Subcutaneous abdominal adipose tissue (tissue), 5 donors: ENCODE results near the gene XYLT1.
"Not testable (repeated sequence)": the region's sequence is repeated elsewhere in the genome, so short reads cannot be mapped to it uniquely, and the experiment has no call there.

Experiments
- H3K27ac ChIP-seq: one replicate; pipeline ENCODE4 v1.7.0; 2013; ENCODE audit warnings: low read depth, mild to moderate bottlenecking, inconsistent platforms, low read length, moderate library complexity
- H3K27me3 ChIP-seq, 5 donors: one replicate each; pipeline ENCODE4 v1.7.0; 2013; ENCODE audit warnings: low read length in 5 of 5, inconsistent platforms in 1 of 5; ENCODE audit not compliant: control insufficient read depth in 5 of 5, insufficient read depth in 4 of 5
- H3K36me3 ChIP-seq, 5 donors: one replicate each; pipeline ENCODE4 v1.7.0; 2013; ENCODE audit warnings: low read length in 5 of 5; ENCODE audit not compliant: control insufficient read depth in 5 of 5, insufficient read depth in 5 of 5
- H3K4me1 ChIP-seq, 5 donors: one replicate each; pipeline ENCODE4 v1.7.0; 2013; ENCODE audit warnings: low read length in 5 of 5, mild to moderate bottlenecking in 3 of 5, moderate library complexity in 1 of 5; ENCODE audit not compliant: control insufficient read depth in 5 of 5, insufficient read depth in 5 of 5
- H3K4me3 ChIP-seq, 5 donors: one replicate each; pipeline ENCODE4 v1.7.0; 2013; ENCODE audit warnings: low read length in 5 of 5, low read depth in 1 of 5
- H3K9ac ChIP-seq, 5 donors: one replicate each; pipeline ENCODE4 v1.7.0; 2013; ENCODE audit warnings: low read length in 5 of 5, mild to moderate bottlenecking in 4 of 5, moderate library complexity in 3 of 5
- H3K9me3 ChIP-seq, 5 donors: one replicate each; pipeline ENCODE4 v1.7.0; 2013; ENCODE audit warnings: low read length in 5 of 5; ENCODE audit not compliant: control insufficient read depth in 5 of 5
- donor health status: healthy.
- donor health status: healthy.
- donor health status: healthy.
- donor health status: healthy.
- donor health status: healthy.

XYLT1 gene

GRCh38 chr16:17417740-17418139 is 53.0 kb downstream of the XYLT1 start:
- Histone ChIP-seq H3K9me3 (no peaks in the 10 kb centered on the region), H3K27ac (no peak overlapping the region), H3K4me1 (peaks cover 2 to 24% (median 19%) of the 10 kb centered on the region in 5 donors), H3K4me3 (no peak overlapping the region), H3K36me3 (no peaks in the 10 kb centered on the region), H3K9ac (no peak overlapping the region), H3K27me3 (no peaks in the 10 kb centered on the region)

DNA sequence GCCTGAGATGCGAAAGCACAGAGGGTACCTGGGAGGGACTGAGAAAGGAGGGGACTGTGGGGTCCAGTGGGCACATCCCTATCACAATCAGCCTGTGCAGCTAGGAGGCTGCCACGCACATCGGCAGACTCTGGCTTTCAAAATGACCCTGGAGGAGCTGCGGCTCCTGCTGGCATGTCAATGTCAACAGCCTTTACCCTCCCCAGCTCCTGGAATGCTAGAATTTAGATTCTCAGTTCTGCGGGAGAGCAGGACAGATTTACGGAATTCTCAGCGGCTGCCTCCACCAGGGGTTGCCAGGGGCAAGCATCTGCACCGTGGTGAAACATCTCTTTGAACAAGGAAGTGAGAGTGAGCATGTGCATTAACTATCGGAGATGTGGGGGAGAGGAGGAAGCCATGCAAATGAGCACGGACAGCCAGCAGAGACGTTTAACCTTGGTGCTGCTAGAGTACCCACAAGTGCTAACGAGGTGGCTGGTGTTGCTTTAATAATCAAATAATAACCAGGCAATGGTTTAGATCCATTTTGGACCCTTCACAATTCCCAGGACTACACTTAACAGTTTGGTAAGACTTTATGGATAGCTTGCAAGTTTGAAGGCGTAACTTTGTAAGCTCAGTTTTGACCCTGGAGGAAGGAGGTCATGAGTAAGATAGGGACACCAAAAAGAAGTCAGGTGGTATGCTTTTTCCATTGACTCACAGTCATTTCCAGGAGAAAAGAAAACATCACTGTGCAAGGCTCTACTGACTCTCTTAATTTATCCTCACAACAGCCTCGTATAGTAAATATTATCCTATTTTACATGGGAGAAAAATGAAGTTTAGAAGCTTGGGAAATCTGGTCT is 54.1 kb downstream of the XYLT1 start:
- peak overlapping the region in 1 of 5 donors; percentile 2 for H3K9ac ChIP-seq
- no peaks in the 10 kb centered on the region for H3K9me3 ChIP-seq
- H3K4me3 ChIP-seq = peak overlapping the region in 1 of 5 donors; percentile 31
- no peaks in the 10 kb centered on the region for H3K36me3 ChIP-seq
- no peaks in the 10 kb centered on the region for H3K27me3 ChIP-seq
- no peak overlapping the region for H3K27ac ChIP-seq
- H3K4me1 ChIP-seq = peaks cover 2 to 27% (median 24%) of the 10 kb centered on the region in 5 donors

DNA sequence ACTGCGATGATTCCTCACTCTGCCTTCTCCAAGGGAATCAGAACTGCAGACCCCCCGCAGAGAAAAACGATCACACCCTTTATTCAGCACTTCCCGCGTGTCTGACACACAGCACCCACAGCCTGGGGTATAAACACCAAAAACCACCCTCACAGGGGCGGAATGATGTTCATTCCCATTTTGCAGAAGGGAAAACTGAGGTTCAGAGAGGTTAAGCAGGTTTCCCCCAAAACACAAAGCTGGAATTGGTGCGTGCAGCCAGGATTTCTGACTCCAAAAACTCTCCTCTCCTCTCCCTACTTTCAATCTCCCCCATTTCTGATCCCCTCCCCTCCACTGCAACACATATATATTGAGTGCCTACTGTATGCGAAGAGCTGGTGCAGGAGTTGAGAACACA is 55.8 kb downstream of the XYLT1 start:
- no peak overlapping the region for H3K27ac ChIP-seq
- H3K4me1 ChIP-seq = peaks cover 2 to 27% (median 24%) of the 10 kb centered on the region in 5 donors
- no peaks in the 10 kb centered on the region for H3K36me3 ChIP-seq
- no peak overlapping the region for H3K9ac ChIP-seq
- H3K9me3 ChIP-seq = no peaks in the 10 kb centered on the region
- H3K4me3 ChIP-seq = no peak overlapping the region
- H3K27me3 ChIP-seq = no peaks in the 10 kb centered on the region

DNA sequence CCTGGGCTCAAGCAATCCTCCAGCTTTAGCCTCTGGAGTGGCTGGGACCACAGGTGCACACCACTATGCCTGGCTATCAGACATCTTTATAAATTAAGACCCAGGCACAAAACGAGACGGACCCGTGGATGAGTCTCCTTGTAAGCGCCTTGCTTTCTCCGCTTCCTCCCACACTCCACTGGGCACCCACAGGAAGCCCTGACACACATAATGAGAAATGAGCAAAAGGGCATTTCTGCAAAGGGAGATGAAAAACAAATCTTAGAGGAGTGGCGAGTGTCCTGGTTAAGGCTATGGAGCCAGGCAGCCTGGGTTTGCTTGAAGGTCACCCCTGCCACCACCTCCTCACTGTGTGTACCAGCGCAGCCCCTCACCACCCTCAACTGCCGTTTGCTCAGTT is 56.3 kb downstream of the XYLT1 start:
- Histone ChIP-seq H3K4me1 (peaks cover 2 to 27% (median 24%) of the 10 kb centered on the region in 5 donors), H3K36me3 (no peaks in the 10 kb centered on the region), H3K27me3 (no peaks in the 10 kb centered on the region), H3K4me3 (no peak overlapping the region), H3K9me3 (no peaks in the 10 kb centered on the region), H3K9ac (no peak overlapping the region), H3K27ac (no peak overlapping the region)

GRCh38 chr16:17413508-17413907 is 57.3 kb downstream of the XYLT1 start:
- H3K36me3 ChIP-seq = no peaks in the 10 kb centered on the region
- no peak overlapping the region for H3K9ac ChIP-seq
- H3K9me3 ChIP-seq = no peaks in the 10 kb centered on the region
- no peak overlapping the region for H3K27ac ChIP-seq
- H3K4me1 ChIP-seq = peaks cover 2 to 27% (median 24%) of the 10 kb centered on the region in 5 donors
- no peak overlapping the region for H3K4me3 ChIP-seq
- no peaks in the 10 kb centered on the region for H3K27me3 ChIP-seq

- no peaks in the 10 kb centered on the region for H3K9me3 ChIP-seq
- no peaks in the 10 kb centered on the region for H3K27me3 ChIP-seq
- no peak overlapping the region for H3K4me3 ChIP-seq
- no peaks in the 10 kb centered on the region for H3K36me3 ChIP-seq
- H3K27ac ChIP-seq = no peak overlapping the region
- no peak overlapping the region for H3K9ac ChIP-seq
- H3K4me1 ChIP-seq = peaks cover 2 to 27% (median 24%) of the 10 kb centered on the region in 5 donors
Measured at GRCh38 chr16:17412791-17413190, 58.0 kb downstream of the XYLT1 start.

DNA sequence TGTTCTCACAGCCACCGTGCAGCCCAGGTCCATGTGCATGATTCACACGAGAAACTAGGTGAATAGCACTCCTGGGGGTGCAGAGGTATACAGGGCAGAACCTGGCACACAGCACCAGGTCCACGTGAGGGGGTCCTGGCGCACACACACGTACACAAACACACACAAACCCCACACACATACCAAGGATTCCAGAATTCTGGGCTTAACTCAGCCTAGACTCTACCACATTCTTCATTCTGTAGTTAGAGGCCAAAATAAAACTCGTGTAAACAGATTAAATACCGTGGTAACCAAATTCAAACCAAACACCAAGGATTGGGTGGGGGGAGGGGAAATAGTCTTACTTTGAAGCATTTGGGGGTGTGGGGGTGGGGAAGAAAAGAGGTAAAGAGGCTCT is 58.5 kb downstream of the XYLT1 start:
- H3K27ac ChIP-seq = no peak overlapping the region
- H3K9ac ChIP-seq = no peak overlapping the region
- H3K36me3 ChIP-seq = no peaks in the 10 kb centered on the region
- no peak overlapping the region for H3K4me3 ChIP-seq
- no peaks in the 10 kb centered on the region for H3K27me3 ChIP-seq
- H3K4me1 ChIP-seq = peaks cover 2 to 22% (median 19%) of the 10 kb centered on the region in 5 donors
- H3K9me3 ChIP-seq = no peaks in the 10 kb centered on the region

DNA sequence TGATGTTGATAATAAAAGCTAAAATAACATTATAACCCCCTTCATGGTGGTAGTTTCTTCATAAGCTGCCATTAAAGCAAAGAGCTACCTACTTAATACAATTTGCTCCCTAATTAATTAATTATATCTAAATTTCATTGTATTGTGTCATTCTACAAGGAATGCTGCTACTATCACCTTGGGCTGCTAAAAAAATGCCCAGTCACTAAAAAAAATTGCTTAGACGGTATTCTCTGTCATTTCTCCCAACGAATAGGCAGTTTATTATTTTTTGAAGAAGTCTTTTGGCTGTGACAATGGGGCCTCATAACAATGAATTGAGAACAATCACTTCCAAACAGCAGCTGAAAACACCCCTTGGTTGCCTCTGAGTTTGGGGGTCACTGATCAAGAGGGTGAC is 59.5 kb downstream of the XYLT1 start:
- Histone ChIP-seq H3K4me3 (no peak overlapping the region), H3K36me3 (no peaks in the 10 kb centered on the region), H3K9me3 (no peaks in the 10 kb centered on the region), H3K27me3 (no peaks in the 10 kb centered on the region), H3K4me1 (peaks cover 0 to 17% (median 12%) of the 10 kb centered on the region in 5 donors), H3K27ac (no peak overlapping the region), H3K9ac (no peak overlapping the region)

- not testable (repeated sequence) for H3K9me3 ChIP-seq, H3K9ac ChIP-seq, H3K27ac ChIP-seq, H3K27me3 ChIP-seq, H3K4me3 ChIP-seq, H3K36me3 ChIP-seq
- H3K4me1 ChIP-seq = peaks cover 2 to 22% (median 16%) of the 10 kb centered on the region in 5 donors
Measured at GRCh38 chr16:17410316-17410715, 60.4 kb downstream of the XYLT1 start.

DNA sequence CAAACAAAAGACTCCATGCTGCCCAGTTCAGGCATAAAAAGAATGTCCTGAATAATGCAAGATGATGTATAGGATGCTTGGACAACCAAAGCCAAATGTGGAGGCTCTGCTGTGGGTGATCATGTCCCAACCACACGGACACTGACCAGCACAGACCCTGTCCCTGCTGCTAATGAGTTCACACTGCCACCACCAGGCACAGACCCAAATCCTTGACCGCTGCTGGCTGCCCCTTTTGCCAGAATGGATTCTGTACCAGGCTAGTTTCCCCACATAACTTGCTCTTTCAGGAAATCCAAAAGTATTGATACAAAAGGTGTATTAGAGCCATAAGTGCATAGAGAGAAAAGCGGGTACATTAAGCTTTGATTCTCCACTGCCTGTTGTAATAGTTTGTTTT is 60.9 kb downstream of the XYLT1 start:
- Histone ChIP-seq H3K4me1 (peaks cover 4 to 26% (median 20%) of the 10 kb centered on the region in 5 donors), H3K9ac (no peak overlapping the region), H3K4me3 (no peak overlapping the region), H3K27me3 (no peaks in the 10 kb centered on the region), H3K36me3 (no peaks in the 10 kb centered on the region), H3K9me3 (no peaks in the 10 kb centered on the region), H3K27ac (no peak overlapping the region)
